NB4 (cell line): ENCODE data around the gene TMEM63A.

ENCODE experiments used
- DNase-seq: peaks from one replicate; pipeline ENCODE4 v3.0.0; 2010; ENCODE audit warnings: low read depth
- H3K4me3 ChIP-seq: one replicate; pipeline ENCODE4 v1.5.1; 2011; ENCODE audit warnings: mild to moderate bottlenecking, low read depth, low read length, moderate library complexity
- CTCF ChIP-seq: IDR thresholded peaks from one replicate; pipeline ENCODE4 v1.5.1; 2012; ENCODE audit warnings: low read depth, low read length
- MAX ChIP-seq: IDR thresholded peaks from 2 replicates; pipeline ENCODE4 v1.6.1; 2011; ENCODE audit warnings: low read depth, low read length
- MYC ChIP-seq: IDR thresholded peaks from 2 replicates; pipeline ENCODE4 v1.6.1; 2011; ENCODE audit warnings: low read depth, low read length
- POLR2A ChIP-seq: IDR thresholded peaks from 2 replicates; pipeline ENCODE4 v1.6.1; 2011; ENCODE audit warnings: mild to moderate bottlenecking; ENCODE audit not compliant: insufficient read length; ENCODE audit errors: extremely low read depth

TMEM63A gene

GRCh38 chr1:225847610-225848009 is 34.6 kb downstream of the TMEM63A start:
- H3K4me3 ChIP-seq, result no peak overlapping the region
- no peak for TF ChIP-seq CTCF
- TF ChIP-seq MYC, result no peak
- no peak for TF ChIP-seq POLR2A
- no peak for TF ChIP-seq MAX
- no peak for DNase-seq

- no peak for DNase-seq
- TF ChIP-seq MAX, result no peak
- no peak for TF ChIP-seq MYC
- no peak for TF ChIP-seq POLR2A
- no peak for TF ChIP-seq CTCF
- H3K4me3 ChIP-seq, result no peak overlapping the region
These were observed 35.6 kb downstream of the TMEM63A start for GRCh38 chr1:225846331-225847310.

GRCh38 chr1:225845571-225846259 is 36.5 kb downstream of the TMEM63A start:
- peak; percentile 79 for DNase-seq
- no peak overlapping the region for H3K4me3 ChIP-seq
- no peak for TF ChIP-seq MYC
- 0 out of 2 replicates have a peak, but pooled peaks have one; percentile 15 for TF ChIP-seq MAX
- TF ChIP-seq CTCF, result peak; percentile 71

- no peak for DNase-seq
- H3K4me3 ChIP-seq, result no peak overlapping the region
- TF ChIP-seq MAX (no peak), POLR2A (no peak), MYC (no peak)
These were observed 37.1 kb downstream of the TMEM63A start for GRCh38 chr1:225845097-225845496.

- DNase-seq, result no peak
- H3K4me3 ChIP-seq, result no peak overlapping the region
- TF ChIP-seq MYC (no peak), MAX (no peak), POLR2A (no peak), CTCF (no peak)
These were observed 37.7 kb downstream of the TMEM63A start for GRCh38 chr1:225844236-225845061.
